Activated naive CD4-positive, alpha-beta T cell treated with anti-CD3 and anti-CD28 coated beads, Interleukin-2, amount 50 U/mL, for 16 hours (primary cell): Measurements from ENCODE around the gene ITLN1.
"Not testable (repeated sequence)": the region's sequence is repeated elsewhere in the genome, so short reads cannot be mapped to it uniquely, and the experiment has no call there.

Source experiments
- DNase-seq: peaks from one replicate; pipeline ENCODE4 v3.0.0-alpha.2; 2020

The ITLN1 gene

GRCh38 chr1:160885042-160885441, at the start of gene ITLN1:
TSS of gene ITLN1 (minus strand) at chr1:160885180. CDS start at chr1:160884877, 303 bp downstream.
- DNase-seq = no peak

GRCh38 chr1:160933305-160933704, 48.3 kb upstream of the ITLN1 start:
- not testable (repeated sequence) for DNase-seq

- DNase-seq = no peak
These were observed 40.8 kb upstream of the ITLN1 start for GRCh38 chr1:160925652-160926244.

- DNase-seq = no peak
These were observed 40.0 kb upstream of the ITLN1 start for GRCh38 chr1:160924791-160925651.

- DNase-seq = no peak
These were observed 31.7 kb upstream of the ITLN1 start for GRCh38 chr1:160916666-160917065.

GRCh38 chr1:160913229-160913628, 28.2 kb upstream of the ITLN1 start:
- DNase-seq = not testable (repeated sequence)

- DNase-seq = no peak
These were observed 26.9 kb upstream of the ITLN1 start for GRCh38 chr1:160911925-160912324.

GRCh38 chr1:160911441-160911840, 26.5 kb upstream of the ITLN1 start:
- no peak for DNase-seq

GRCh38 chr1:160910170-160910750, 25.3 kb upstream of the ITLN1 start:
- DNase-seq = no peak

GRCh38 chr1:160907976-160908375, 23.0 kb upstream of the ITLN1 start:
- no peak for DNase-seq

- DNase-seq = no peak
These were observed 20.6 kb upstream of the ITLN1 start for GRCh38 chr1:160905617-160905989.

GRCh38 chr1:160904783-160905616, 20.0 kb upstream of the ITLN1 start:
- DNase-seq = no peak

- DNase-seq = not testable (repeated sequence)
These were observed 17.3 kb upstream of the ITLN1 start for GRCh38 chr1:160902251-160902650.

- DNase-seq = no peak
These were observed 16.8 kb upstream of the ITLN1 start for GRCh38 chr1:160901768-160902167.

GRCh38 chr1:160900683-160901082, 15.7 kb upstream of the ITLN1 start:
- DNase-seq = not testable (repeated sequence)

GRCh38 chr1:160894368-160895135, 9.6 kb upstream of the ITLN1 start:
- not testable (repeated sequence) for DNase-seq

- no peak for DNase-seq
These were observed 6.5 kb upstream of the ITLN1 start for GRCh38 chr1:160891474-160891873.

- DNase-seq = no peak
These were observed 3.9 kb upstream of the ITLN1 start for GRCh38 chr1:160888926-160889325.

- DNase-seq = no peak
These were observed 2.1 kb upstream of the ITLN1 start for GRCh38 chr1:160887071-160887470.

GRCh38 chr1:160884579-160884978, 401 bp downstream of the ITLN1 start:
- no peak for DNase-seq

- DNase-seq = no peak
These were observed 1.1 kb downstream of the ITLN1 start for GRCh38 chr1:160883581-160884513.
